Measurements from ENCODE around the gene VSIG8.

The VSIG8 gene

GRCh38 chr1:159828176-159828575, 34.3 kb downstream of the VSIG8 start:
- no peak for DNase-seq

GRCh38 chr1:159827549-159827948, 34.9 kb downstream of the VSIG8 start:
- no peak for DNase-seq

- DNase-seq, result no peak
Observed at GRCh38 chr1:159827102-159827490, 35.4 kb downstream of the VSIG8 start.

GRCh38 chr1:159826441-159827101, 35.9 kb downstream of the VSIG8 start, which contains the start of gene SLAMF8:
Gene SLAMF8 (plus strand): TSS chr1:159826873. CDS start chr1:159826899, 26 bp downstream.
- DNase-seq, result no peak

GRCh38 chr1:159825564-159825963, 36.9 kb downstream of the VSIG8 start:
- no peak for DNase-seq

- peak; percentile 43 for DNase-seq
Observed at GRCh38 chr1:159823406-159823805, 39.1 kb downstream of the VSIG8 start.

- DNase-seq, result peak; percentile 34
Observed at GRCh38 chr1:159821171-159821867, 41.1 kb downstream of the VSIG8 start.

- DNase-seq, result peak; percentile 93
Observed at GRCh38 chr1:159817276-159818041, 45.0 kb downstream of the VSIG8 start.

GRCh38 chr1:159815926-159816325, 46.5 kb downstream of the VSIG8 start:
- no peak for DNase-seq

GRCh38 chr1:159804924-159805323, 57.5 kb downstream of the VSIG8 start:
- no peak for DNase-seq
